Suprapubic skin (tissue), 4 donors: ENCODE data around the gene DNAJC10.

Experiments
- EP300 ChIP-seq: sonication (generic); formaldehyde crosslinking; IDR thresholded peaks from one replicate; pipeline ENCODE4 v1.6.1; 2017; ENCODE audit warnings: antibody characterized with exemption
- POLR2AphosphoS5 ChIP-seq, 3 donors: sonication (generic); formaldehyde crosslinking; IDR thresholded peaks; one replicate each; pipeline ENCODE4 v1.6.1; 2017; ENCODE audit warnings: antibody characterized with exemption in 3 of 3
- TF ChIP-seq, protein P1 (sequence below), 2 donors: fragments of 200-600 bp in 1 of 2; fragments of 450-650 bp in 1 of 2; sonication (generic) in 1 of 2; IDR thresholded peaks; one replicate each; pipeline ENCODE4 v1.5.1; 2016 to 2019; ENCODE audit warnings: antibody characterized with exemption in 2 of 2, mild to moderate bottlenecking in 1 of 2, moderate library complexity in 1 of 2

DNA sequence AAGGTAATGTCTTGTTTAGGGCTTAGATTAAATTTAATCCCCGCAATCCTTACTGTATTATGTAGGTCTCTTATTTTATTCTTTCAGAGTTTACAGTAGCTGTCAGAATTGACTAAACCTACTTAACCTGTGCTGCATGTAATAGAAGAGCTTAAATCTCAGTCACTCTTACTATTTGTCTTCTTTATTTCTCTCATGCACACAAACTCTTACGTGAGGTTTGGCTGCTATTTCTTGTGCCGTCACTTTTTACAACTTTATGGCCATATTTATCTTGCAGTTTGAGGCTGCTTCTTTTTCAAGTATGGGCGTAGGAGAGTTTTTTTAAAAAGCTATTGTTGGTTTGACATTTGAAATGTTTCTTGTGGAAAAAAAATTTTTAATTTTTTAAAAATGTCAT, 12.0 kb downstream of the DNAJC10 start:
- TF ChIP-seq, protein P1, sequence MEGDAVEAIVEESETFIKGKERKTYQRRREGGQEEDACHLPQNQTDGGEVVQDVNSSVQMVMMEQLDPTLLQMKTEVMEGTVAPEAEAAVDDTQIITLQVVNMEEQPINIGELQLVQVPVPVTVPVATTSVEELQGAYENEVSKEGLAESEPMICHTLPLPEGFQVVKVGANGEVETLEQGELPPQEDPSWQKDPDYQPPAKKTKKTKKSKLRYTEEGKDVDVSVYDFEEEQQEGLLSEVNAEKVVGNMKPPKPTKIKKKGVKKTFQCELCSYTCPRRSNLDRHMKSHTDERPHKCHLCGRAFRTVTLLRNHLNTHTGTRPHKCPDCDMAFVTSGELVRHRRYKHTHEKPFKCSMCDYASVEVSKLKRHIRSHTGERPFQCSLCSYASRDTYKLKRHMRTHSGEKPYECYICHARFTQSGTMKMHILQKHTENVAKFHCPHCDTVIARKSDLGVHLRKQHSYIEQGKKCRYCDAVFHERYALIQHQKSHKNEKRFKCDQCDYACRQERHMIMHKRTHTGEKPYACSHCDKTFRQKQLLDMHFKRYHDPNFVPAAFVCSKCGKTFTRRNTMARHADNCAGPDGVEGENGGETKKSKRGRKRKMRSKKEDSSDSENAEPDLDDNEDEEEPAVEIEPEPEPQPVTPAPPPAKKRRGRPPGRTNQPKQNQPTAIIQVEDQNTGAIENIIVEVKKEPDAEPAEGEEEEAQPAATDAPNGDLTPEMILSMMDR (IDR thresholded peaks at IDR 0.05) = no peak
- TF ChIP-seq POLR2AphosphoS5 (IDR thresholded peaks at IDR 0.05) = no peak
- no peak for TF ChIP-seq EP300
